H1 (cell line): ENCODE measurements around the gene FOXN1.

Experiments
- CBX5 ChIP-seq: fragments of 300-800, 300-1000 bp; sonication (generic); IDR thresholded peaks from 2 replicates; pipeline ENCODE4 v1.7.1; 2016; ENCODE audit warnings: antibody characterized with exemption, low read length, low read depth
- CEBPB ChIP-seq: IDR thresholded peaks from 2 replicates; pipeline ENCODE4 v1.6.1; 2012; ENCODE audit warnings: low read depth, low read length
- CREB1 ChIP-seq: IDR thresholded peaks from 2 replicates; pipeline ENCODE4 v1.6.1; 2012; ENCODE audit warnings: inconsistent platforms
- CTCF ChIP-seq, 3 experiments: IDR thresholded peaks; 1 replicate in 2 of 3; 2 replicates in 1 of 3; pipeline versions ENCODE4 v1.5.1 to v1.6.1; 2011; ENCODE audit warnings: low read length in 3 of 3, mild to moderate bottlenecking in 3 of 3, inconsistent platforms in 2 of 3, low read depth in 1 of 3, moderate library complexity in 1 of 3; ENCODE audit not compliant: insufficient read depth in 1 of 3; ENCODE audit errors: control extremely low read depth in 1 of 3
- EZH2 ChIP-seq: fragments of 200-600 bp; sonication (generic); IDR thresholded peaks from 2 replicates; pipeline ENCODE4 v1.7.1; 2012; ENCODE audit warnings: low read depth, mild to moderate bottlenecking, moderate library complexity, low read length, inconsistent platforms; ENCODE audit not compliant: severe bottlenecking
- HDAC6 ChIP-seq: IDR thresholded peaks from one replicate; pipeline ENCODE4 v1.7.1; 2012; ENCODE audit warnings: low read depth, mild to moderate bottlenecking, inconsistent platforms, low read length, moderate library complexity
- JUND ChIP-seq: IDR thresholded peaks from 2 replicates; pipeline ENCODE4 v1.6.1; 2011; ENCODE audit warnings: mild to moderate bottlenecking, improper control_type of control experiment, low read length
- POLR2A ChIP-seq, 2 experiments: IDR thresholded peaks; 1 replicate in 1 of 2; 2 replicates in 1 of 2; pipeline ENCODE4 v1.6.1; 2011; ENCODE audit warnings: low read depth in 2 of 2, low read length in 2 of 2, mild to moderate bottlenecking in 2 of 2; ENCODE audit errors: control extremely low read depth in 1 of 2
- RBBP5 ChIP-seq: IDR thresholded peaks from 2 replicates; pipeline ENCODE4 v1.7.1; 2012; ENCODE audit warnings: low read depth, mild to moderate bottlenecking, inconsistent platforms, low read length, moderate library complexity, borderline replicate concordance
- RXRA ChIP-seq: IDR thresholded peaks from 2 replicates; pipeline ENCODE4 v1.6.1; 2011; ENCODE audit warnings: low read depth, mild to moderate bottlenecking, low read length, moderate library complexity; ENCODE audit not compliant: insufficient read depth
- SP1 ChIP-seq: IDR thresholded peaks from 2 replicates; pipeline ENCODE4 v1.6.1; 2011; ENCODE audit warnings: low read depth, low read length
- TAF1 ChIP-seq: IDR thresholded peaks from 2 replicates; pipeline ENCODE4 v1.6.1; 2011; ENCODE audit warnings: mild to moderate bottlenecking, low read depth, low read length

DNA sequence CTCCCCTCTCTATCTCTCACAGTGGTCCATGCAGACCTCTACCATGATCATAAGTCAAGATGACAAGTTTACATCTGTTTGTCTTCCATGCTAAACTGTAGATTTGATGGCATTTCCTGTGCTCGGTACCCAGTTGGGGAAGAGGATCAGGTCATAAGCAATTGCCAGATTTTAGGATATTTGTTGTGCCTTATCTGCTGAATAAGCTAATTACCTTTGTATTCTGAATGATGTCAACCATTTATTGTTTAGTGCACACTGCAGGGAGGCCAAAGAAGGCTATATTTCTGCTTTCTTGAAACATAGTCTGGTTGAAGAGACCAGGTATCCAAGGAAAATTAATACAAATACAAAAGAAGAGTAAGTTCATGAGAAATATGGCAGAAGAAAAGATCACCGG, 76.4 kb downstream of the FOXN1 start:
- TF ChIP-seq CTCF (IDR thresholded peaks at IDR 0.05; ENCODE audit: control extremely low read depth in 1 of 3, insufficient read depth in 1 of 3, low read depth in 1 of 3, low read length in 3 of 3), result no peak
- TF ChIP-seq POLR2A (IDR thresholded peaks at IDR 0.05; ENCODE audit: control extremely low read depth in 1 of 2, low read depth in 2 of 2, low read length in 2 of 2), result no peak
- no peak for TF ChIP-seq CREB1
- no peak for TF ChIP-seq SP1
- TF ChIP-seq TAF1, result no peak
- no peak for TF ChIP-seq CEBPB
- TF ChIP-seq RBBP5, result no peak
- TF ChIP-seq RXRA, result no peak
- no peak for TF ChIP-seq HDAC6
- TF ChIP-seq JUND, result no peak
- no peak for TF ChIP-seq EZH2
- no peak for TF ChIP-seq CBX5
